MM.1S (cell line): Measurements from ENCODE around the gene CHAC2.

Experiments used
- DNase-seq: peaks from one replicate; pipeline ENCODE4 v3.0.0-alpha.2; 2015
- H2AFZ ChIP-seq: fragments of 300-600 bp; sonication (generic); 2 replicates; pipeline ENCODE4 v1.6.0; 2016; ENCODE audit warnings: antibody characterized with exemption, low read length
- H3F3A ChIP-seq: fragments of 300-600 bp; sonication (generic); 2 replicates; pipeline ENCODE4 v1.6.1; 2016; ENCODE audit warnings: mild to moderate bottlenecking, antibody characterized with exemption, low read length, moderate library complexity, mixed read lengths; ENCODE audit not compliant: insufficient read depth
- H3K27ac ChIP-seq: fragments of 300-600 bp; sonication (generic); 2 replicates; pipeline ENCODE4 v1.5.1; 2016; ENCODE audit warnings: mild to moderate bottlenecking, low read length
- H3K27me3 ChIP-seq: fragments of 300-600 bp; sonication (generic); replicated peaks from 2 replicates; pipeline ENCODE4 v1.6.0; 2016; ENCODE audit warnings: low read length; ENCODE audit not compliant: insufficient read depth
- H3K36me3 ChIP-seq: fragments of 300-600 bp; sonication (generic); replicated peaks from 2 replicates; pipeline ENCODE4 v1.6.1; 2016; ENCODE audit warnings: mild to moderate bottlenecking, low read length, mixed read lengths; ENCODE audit not compliant: insufficient read depth
- H3K4me1 ChIP-seq: fragments of 300-600 bp; sonication (generic); 2 replicates; pipeline ENCODE4 v1.6.1; 2016; ENCODE audit warnings: low read length, mixed read lengths
- H3K4me2 ChIP-seq: fragments of 300-600 bp; sonication (generic); 2 replicates; pipeline ENCODE4 v1.6.0; 2016; ENCODE audit warnings: low read depth, low read length
- H3K4me3 ChIP-seq: fragments of 300-600 bp; sonication (generic); 2 replicates; pipeline ENCODE4 v1.5.1; 2016; ENCODE audit warnings: low read length, mixed read lengths
- H3K79me2 ChIP-seq: fragments of 300-600 bp; sonication (generic); 2 replicates; pipeline ENCODE4 v1.6.1; 2016; ENCODE audit warnings: mixed run types, low read length, mixed read lengths
- H3K9ac ChIP-seq: fragments of 300-600 bp; sonication (generic); 2 replicates; pipeline ENCODE4 v1.6.1; 2016; ENCODE audit warnings: low read length, mixed read lengths
- H3K9me2 ChIP-seq: fragments of 300-600 bp; sonication (generic); replicated peaks from 2 replicates; pipeline ENCODE4 v1.6.1; 2016; ENCODE audit warnings: mild to moderate bottlenecking, low read length, mixed read lengths; ENCODE audit not compliant: insufficient read depth
- H3K9me3 ChIP-seq: fragments of 300-600 bp; sonication (generic); replicated peaks from 2 replicates; pipeline ENCODE4 v1.6.1; 2016; ENCODE audit warnings: mild to moderate bottlenecking, low read length, mixed read lengths; ENCODE audit not compliant: insufficient read depth
- H4K20me1 ChIP-seq: fragments of 300-600 bp; sonication (generic); 2 replicates; pipeline ENCODE4 v1.6.1; 2016; ENCODE audit warnings: mild to moderate bottlenecking, low read length, moderate library complexity, mixed read lengths; ENCODE audit not compliant: insufficient read depth
- CTCF ChIP-seq: fragments of 300-600 bp; sonication (generic); IDR thresholded peaks from 2 replicates; pipeline ENCODE4 v1.5.1; 2016; ENCODE audit warnings: antibody characterized with exemption, low read length, mixed read lengths
- EZH2 ChIP-seq: fragments of 300-600 bp; sonication (generic); optimal IDR thresholded peaks from 2 replicates; pipeline ENCODE3; 2017; ENCODE audit warnings: low read depth, mild to moderate bottlenecking, antibody characterized with exemption, low read length, mixed read lengths
- EZH2phosphoT487 ChIP-seq: fragments of 300-600 bp; sonication (generic); IDR thresholded peaks from 2 replicates; pipeline ENCODE4 v1.6.1; 2018; ENCODE audit warnings: antibody characterized with exemption, low read length

CHAC2 gene

GRCh38 chr2:53811601-53812000 is 44.0 kb downstream of the CHAC2 start:
- DNase-seq = no peak
- no peak overlapping the region for H3K4me2 ChIP-seq
- H3K4me3 ChIP-seq = no peak overlapping the region
- no peaks in the 10 kb centered on the region for H3K9me3 ChIP-seq
- H3K9me2 ChIP-seq = no peaks in the 10 kb centered on the region
- H4K20me1 ChIP-seq = no peaks in the 10 kb centered on the region
- H3F3A ChIP-seq = no peaks in the 10 kb centered on the region
- no peaks in the 10 kb centered on the region for H3K79me2 ChIP-seq
- H3K27me3 ChIP-seq = no peaks in the 10 kb centered on the region
- H3K27ac ChIP-seq = no peak overlapping the region
- TF ChIP-seq EZH2phosphoT487 = no peak
- no peak for TF ChIP-seq EZH2
- no peak for TF ChIP-seq CTCF
- no peaks in the 10 kb centered on the region for H3K4me1 ChIP-seq
- H3K36me3 ChIP-seq = no peaks in the 10 kb centered on the region; the same call in none of the 2 replicates
- H3K9ac ChIP-seq = no peak overlapping the region
- H2AFZ ChIP-seq = no peak overlapping the region

- no peak for DNase-seq
- Histone ChIP-seq H3K27me3 (no peaks in the 10 kb centered on the region), H3K9ac (no peak overlapping the region), H3K4me1 (no peaks in the 10 kb centered on the region), H3K79me2 (no peaks in the 10 kb centered on the region), H3K9me2 (no peaks in the 10 kb centered on the region), H4K20me1 (no peaks in the 10 kb centered on the region), H3F3A (no peaks in the 10 kb centered on the region), H2AFZ (no peak overlapping the region), H3K4me3 (no peak overlapping the region), H3K36me3 (no peaks in the 10 kb centered on the region; the same call in none of the 2 replicates), H3K27ac (no peak overlapping the region), H3K4me2 (no peak overlapping the region), H3K9me3 (no peaks in the 10 kb centered on the region)
- TF ChIP-seq EZH2phosphoT487 (no peak), EZH2 (no peak), CTCF (no peak)
Observed at GRCh38 chr2:53813151-53813550, 45.5 kb downstream of the CHAC2 start.

GRCh38 chr2:53818854-53819435 is 51.3 kb downstream of the CHAC2 start:
- Histone ChIP-seq H3K4me3 (no peak overlapping the region), H3K36me3 (no peaks in the 10 kb centered on the region; the same call in 1 of the 2 replicates), H3K27ac (no peak overlapping the region), H3K9me2 (no peaks in the 10 kb centered on the region), H3K9ac (no peak overlapping the region), H2AFZ (no peak overlapping the region), H3K4me1 (no peaks in the 10 kb centered on the region), H3K79me2 (no peaks in the 10 kb centered on the region), H4K20me1 (no peaks in the 10 kb centered on the region), H3K27me3 (no peaks in the 10 kb centered on the region), H3K4me2 (no peak overlapping the region), H3F3A (no peaks in the 10 kb centered on the region), H3K9me3 (no peaks in the 10 kb centered on the region)
- no peak for TF ChIP-seq EZH2phosphoT487
- no peak for TF ChIP-seq EZH2
- TF ChIP-seq CTCF = no peak
- no peak for DNase-seq
